Measurements from ENCODE around the gene ATF6.

ATF6 gene

GRCh38 chr1:161770250-161770649 is 4.1 kb downstream of the ATF6 start:
- ChIA-PET CTCF (no interaction called here), POLR2A (ENCODE audit: low non-redundant PET) (no interaction called here)
- no peak for DNase-seq (ENCODE audit: low spot score)
- H3K27ac ChIP-seq, result no peak overlapping the region
- TF ChIP-seq, protein P1, sequence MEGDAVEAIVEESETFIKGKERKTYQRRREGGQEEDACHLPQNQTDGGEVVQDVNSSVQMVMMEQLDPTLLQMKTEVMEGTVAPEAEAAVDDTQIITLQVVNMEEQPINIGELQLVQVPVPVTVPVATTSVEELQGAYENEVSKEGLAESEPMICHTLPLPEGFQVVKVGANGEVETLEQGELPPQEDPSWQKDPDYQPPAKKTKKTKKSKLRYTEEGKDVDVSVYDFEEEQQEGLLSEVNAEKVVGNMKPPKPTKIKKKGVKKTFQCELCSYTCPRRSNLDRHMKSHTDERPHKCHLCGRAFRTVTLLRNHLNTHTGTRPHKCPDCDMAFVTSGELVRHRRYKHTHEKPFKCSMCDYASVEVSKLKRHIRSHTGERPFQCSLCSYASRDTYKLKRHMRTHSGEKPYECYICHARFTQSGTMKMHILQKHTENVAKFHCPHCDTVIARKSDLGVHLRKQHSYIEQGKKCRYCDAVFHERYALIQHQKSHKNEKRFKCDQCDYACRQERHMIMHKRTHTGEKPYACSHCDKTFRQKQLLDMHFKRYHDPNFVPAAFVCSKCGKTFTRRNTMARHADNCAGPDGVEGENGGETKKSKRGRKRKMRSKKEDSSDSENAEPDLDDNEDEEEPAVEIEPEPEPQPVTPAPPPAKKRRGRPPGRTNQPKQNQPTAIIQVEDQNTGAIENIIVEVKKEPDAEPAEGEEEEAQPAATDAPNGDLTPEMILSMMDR (conservative IDR thresholded peaks at IDR 0.05; ENCODE audit: low read depth), result no peak

DNA sequence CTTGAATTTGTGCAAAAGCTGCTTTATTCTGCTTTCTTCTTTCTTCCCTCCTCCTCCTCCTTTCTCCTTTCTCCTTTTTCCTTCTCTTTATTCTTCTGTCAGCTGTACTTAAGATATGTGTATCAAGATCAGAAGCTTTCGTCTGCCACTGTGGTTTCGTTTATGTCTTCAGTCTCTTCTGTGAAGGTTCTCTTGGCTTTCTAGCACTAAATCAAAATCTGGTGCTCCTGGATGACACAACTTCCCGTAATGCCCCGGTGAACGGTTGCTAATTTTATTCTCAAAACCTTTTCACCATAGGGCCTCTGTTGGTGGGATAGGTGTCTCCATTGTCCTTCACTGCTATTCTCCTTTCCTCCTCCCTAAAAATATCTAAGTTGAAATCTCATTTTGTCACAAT is 5.0 kb downstream of the ATF6 start:
- no peak for DNase-seq (ENCODE audit: low spot score)
- ChIA-PET CTCF (no interaction called here), POLR2A (ENCODE audit: low non-redundant PET) (no interaction called here)
- TF ChIP-seq, protein P1 (conservative IDR thresholded peaks at IDR 0.05; ENCODE audit: low read depth), result no peak
- H3K27ac ChIP-seq, result no peak overlapping the region

DNA sequence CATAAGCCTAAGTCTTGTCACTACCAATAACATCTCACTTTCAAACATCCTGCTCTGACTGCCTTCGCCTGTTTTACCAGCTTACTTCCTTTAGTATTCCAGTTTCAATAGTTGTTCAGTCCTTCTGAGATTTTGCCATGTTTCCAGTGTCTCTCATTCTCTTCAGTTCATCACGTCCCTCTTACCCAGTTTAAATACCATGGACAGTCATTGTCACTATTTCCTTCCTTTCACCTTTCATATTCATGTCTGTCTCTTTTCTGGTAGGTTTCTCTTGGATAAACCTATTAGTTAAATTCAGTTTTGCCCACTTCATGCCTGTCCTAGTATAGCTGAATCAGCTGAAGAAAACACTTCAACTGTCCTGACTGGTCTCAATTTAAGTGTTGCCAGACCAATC is 5.9 kb downstream of the ATF6 start:
- ChIA-PET POLR2A (ENCODE audit: low non-redundant PET) (no interaction called here), CTCF (interaction anchor here (0.6 kb wide), 1 partner anchor 75 kb away, joined by 4 read pairs; no protein-coding TSS in a partner anchor)
- no peak overlapping the region for H3K27ac ChIP-seq
- TF ChIP-seq, protein P1 (conservative IDR thresholded peaks at IDR 0.05; ENCODE audit: low read depth), result no peak
- no peak for DNase-seq (ENCODE audit: low spot score)

DNA sequence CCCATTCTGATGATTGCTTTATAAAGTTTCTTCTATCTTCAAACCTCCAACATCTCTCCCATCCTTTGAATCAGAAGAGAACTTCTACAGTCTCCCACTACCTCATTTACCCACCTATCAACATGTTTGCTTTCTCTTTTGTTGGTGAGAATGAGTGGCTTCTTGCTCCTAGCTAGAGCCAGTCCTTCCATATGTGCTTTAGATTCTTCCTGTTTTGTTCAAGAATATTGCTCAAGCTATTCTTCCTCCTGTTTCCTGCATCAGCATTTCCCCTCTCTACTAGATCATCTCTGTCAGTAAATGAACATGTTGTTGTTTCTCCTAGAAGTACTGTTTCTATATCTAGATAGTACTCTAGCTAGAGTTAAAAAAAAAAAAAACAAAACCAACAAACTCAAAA is 6.3 kb downstream of the ATF6 start:
- TF ChIP-seq, protein P1 (conservative IDR thresholded peaks at IDR 0.05; ENCODE audit: low read depth), result no peak
- H3K27ac ChIP-seq, result no peak overlapping the region
- no peak for DNase-seq (ENCODE audit: low spot score)
- ChIA-PET CTCF (interaction anchor here (0.6 kb wide), 1 partner anchor 75 kb away, joined by 4 read pairs; no protein-coding TSS in a partner anchor), POLR2A (ENCODE audit: low non-redundant PET) (no interaction called here)

- DNase-seq (ENCODE audit: low spot score), result no peak
- H3K27ac ChIP-seq, result no peak overlapping the region
- TF ChIP-seq, protein P1 (conservative IDR thresholded peaks at IDR 0.05; ENCODE audit: low read depth), result no peak
- ChIA-PET POLR2A (ENCODE audit: low non-redundant PET) (no interaction called here), CTCF (no interaction called here)
Observed at GRCh38 chr1:161773791-161774190, 7.7 kb downstream of the ATF6 start.

GRCh38 chr1:161777261-161777660 is 11.1 kb downstream of the ATF6 start:
- TF ChIP-seq, protein P1 (conservative IDR thresholded peaks at IDR 0.05; ENCODE audit: low read depth), result no peak
- POLR2A ChIA-PET (ENCODE audit: low non-redundant PET), result no interaction called here
- H3K27ac ChIP-seq, result no peak overlapping the region
- CTCF ChIA-PET, result no interaction called here
- DNase-seq (ENCODE audit: low spot score), result no peak

DNA sequence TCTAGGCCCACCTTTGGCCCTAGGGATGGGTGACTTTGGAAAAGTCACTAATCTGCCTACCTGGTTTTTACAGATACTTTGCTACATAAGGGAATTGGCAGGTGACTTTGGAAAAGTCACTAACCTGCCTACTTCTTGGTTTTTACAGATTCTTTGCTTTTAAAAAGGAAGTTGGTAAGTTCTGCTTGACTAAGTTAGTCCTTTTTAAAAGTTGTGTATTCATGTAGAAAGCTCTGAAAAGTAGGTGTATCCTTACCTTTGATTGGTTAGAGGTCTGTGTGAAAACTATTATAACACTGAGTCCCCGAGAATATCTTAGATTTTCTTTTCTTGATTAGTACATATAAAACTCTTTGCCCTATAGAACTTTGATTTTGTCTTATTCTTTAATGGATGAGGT is 12.4 kb downstream of the ATF6 start:
- TF ChIP-seq, protein P1 (conservative IDR thresholded peaks at IDR 0.05; ENCODE audit: low read depth), result no peak
- H3K27ac ChIP-seq, result no peak overlapping the region
- ChIA-PET CTCF (no interaction called here), POLR2A (ENCODE audit: low non-redundant PET) (no interaction called here)
- no peak for DNase-seq (ENCODE audit: low spot score)
